NCI-H2081 treated with DMSO at 0.1 percent for 48 hours (cell line): ENCODE results near the gene OVOL3.
"Not testable (repeated sequence)": the region's sequence is repeated elsewhere in the genome, so short reads cannot be mapped to it uniquely, and the experiment has no call there.

Experiments used
- DNase-seq: peaks from one replicate; lab custom pipeline; 2025; lab: John Stamatoyannopoulos, UW

OVOL3 gene

DNA sequence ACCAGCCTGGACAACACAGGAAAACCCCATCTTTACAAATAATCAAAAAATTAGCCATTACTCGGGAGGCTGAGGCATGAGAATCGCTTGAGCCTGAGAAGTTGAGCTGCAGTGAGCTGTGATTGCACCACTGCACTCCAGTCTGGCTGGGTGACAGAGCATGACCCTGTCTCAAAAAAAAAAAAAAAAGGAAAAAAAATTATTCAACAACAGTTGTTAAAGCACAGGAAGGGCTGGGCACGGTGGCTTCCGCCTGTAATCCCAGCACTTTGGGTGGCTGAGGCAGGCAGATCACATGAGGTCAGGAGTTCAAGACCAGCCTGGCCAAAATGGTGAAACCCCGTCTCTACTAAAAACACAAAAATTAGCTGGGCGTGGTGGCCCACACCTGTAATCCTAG, 20.3 kb downstream of the OVOL3 start:
- DNase-seq = not testable (repeated sequence)

- DNase-seq = not testable (repeated sequence)
These were observed 23.9 kb downstream of the OVOL3 start for GRCh38 chr19:36134867-36135266.

DNA sequence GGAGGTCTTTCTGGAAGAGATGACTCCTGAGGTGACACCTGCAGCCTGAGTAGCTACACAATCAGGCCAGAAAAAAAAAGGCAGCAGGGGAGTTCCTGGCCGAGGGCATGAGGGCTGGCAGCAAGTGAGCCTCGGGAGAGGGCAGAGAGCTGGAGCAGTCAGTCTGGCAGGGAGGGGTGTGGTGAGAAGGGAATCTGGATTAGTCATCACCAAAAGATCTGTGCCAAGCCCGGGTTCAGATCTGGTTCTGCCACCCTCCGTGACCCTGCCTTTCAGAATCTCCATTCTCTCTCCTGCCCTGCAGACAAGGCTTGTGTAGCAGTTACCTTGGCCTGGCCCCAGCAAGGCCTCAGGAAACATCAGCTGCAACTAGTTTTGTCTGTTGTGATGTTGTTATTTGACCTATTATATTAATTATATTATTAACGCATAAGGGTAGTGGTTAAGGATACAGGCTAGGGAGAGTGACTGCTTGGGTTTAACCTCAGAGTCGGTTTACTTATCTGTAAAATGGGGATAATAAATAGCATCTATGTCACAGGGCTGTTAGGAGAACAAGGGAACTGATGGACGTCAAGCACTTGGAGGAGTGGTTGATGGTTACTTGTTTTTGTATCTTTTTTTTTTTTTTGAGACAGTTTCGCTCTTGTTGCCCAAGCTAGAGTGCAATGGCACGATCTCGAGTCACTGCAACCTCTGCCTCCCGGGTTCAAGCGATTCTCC, 26.2 kb downstream of the OVOL3 start:
- DNase-seq = no peak

GRCh38 chr19:36139120-36139472, 28.2 kb downstream of the OVOL3 start:
- no peak for DNase-seq

DNA sequence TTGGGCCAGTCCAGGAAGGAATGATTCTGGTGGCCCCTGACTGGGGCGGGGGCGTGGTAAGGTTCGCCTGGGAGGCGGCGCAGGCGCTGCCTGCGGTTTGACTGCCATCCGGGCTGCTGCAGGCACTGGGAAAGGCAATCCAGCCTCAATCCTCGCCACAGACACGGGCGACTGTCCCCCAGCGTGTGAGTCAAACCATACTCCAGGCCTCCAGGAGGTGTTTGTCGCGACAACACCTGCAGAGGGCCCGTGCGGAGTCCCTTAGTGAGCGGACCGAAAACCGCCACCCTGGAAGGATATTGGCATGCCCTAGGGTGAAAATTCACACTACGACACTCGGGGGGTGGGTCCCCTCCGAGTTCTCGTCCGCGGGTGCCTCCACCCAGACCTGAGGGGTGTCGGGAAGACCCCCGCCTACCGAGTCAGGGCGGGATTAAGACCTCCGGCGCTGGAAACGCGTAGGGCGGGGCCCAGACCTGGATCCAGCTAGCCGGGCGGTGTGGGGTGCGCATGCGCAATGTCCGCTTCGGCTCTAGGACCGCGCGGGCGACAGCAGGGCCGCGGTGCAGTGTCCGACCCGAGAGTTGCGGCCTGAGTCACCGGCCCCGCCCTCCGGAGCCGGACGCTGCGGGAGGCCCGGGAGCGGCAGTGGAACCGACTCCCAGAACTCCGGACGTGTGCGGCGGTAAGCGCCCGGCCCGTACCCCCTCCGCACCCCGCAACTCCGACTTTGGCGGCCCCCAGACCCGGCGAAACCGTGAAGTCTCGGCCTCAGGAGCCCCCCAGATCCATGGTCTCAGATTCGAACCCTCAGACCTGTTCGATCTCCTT, 28.7 kb downstream of the OVOL3 start, which contains the start of gene CAPNS1:
TSS of gene CAPNS1 (plus strand) at position 594 of the 831 bp plus-strand sequence. CDS start 946 bp downstream, outside the sequence.
- DNase-seq = peak; percentile 64

DNA sequence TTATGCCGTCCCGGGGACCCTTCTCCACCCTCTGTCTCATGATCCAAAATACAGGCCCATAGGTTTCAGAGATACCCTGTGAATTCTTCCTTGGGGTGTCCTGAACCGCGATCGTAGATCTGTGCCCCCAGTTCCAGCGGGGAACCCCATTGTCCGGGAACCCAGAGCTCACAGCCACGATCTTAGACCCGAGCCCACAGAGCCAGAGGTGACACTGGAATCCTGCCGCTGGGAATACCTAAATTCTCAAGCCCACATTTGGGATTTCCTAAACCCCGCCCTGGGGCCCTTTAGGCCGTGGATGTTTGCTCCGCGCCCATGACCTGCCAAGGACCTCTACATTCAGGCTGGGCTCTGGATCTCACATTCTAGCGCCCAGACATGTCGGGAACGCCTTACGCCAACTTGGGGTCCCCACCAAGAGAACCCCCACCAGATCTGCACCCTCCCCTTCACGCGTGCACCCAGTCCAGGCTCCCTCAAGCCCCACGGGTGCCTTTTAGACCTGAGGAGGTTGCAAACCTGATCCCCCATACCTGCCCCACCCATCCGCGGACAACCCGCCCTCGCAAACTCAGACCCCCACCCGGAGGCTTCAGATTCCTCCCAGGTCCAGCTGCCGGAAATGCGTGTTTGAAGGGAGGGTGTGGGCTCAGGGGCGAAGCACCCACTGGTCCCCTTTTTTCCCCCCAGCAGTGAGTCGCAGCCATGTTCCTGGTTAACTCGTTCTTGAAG, 29.5 kb downstream of the OVOL3 start:
- DNase-seq = peak; percentile 21

GRCh38 chr19:36141039-36141927, 30.3 kb downstream of the OVOL3 start:
- no peak for DNase-seq

- no peak for DNase-seq
These were observed 31.1 kb downstream of the OVOL3 start for GRCh38 chr19:36142046-36142445.

GRCh38 chr19:36142496-36142895, 31.6 kb downstream of the OVOL3 start:
- no peak for DNase-seq

- no peak for DNase-seq
These were observed 33.7 kb downstream of the OVOL3 start for GRCh38 chr19:36144624-36145023.

- no peak for DNase-seq
These were observed 38.9 kb downstream of the OVOL3 start for GRCh38 chr19:36149673-36150406.

- no peak for DNase-seq
These were observed 39.6 kb downstream of the OVOL3 start for GRCh38 chr19:36150586-36150985.

- no peak for DNase-seq
These were observed 40.4 kb downstream of the OVOL3 start for GRCh38 chr19:36151144-36152018.

DNA sequence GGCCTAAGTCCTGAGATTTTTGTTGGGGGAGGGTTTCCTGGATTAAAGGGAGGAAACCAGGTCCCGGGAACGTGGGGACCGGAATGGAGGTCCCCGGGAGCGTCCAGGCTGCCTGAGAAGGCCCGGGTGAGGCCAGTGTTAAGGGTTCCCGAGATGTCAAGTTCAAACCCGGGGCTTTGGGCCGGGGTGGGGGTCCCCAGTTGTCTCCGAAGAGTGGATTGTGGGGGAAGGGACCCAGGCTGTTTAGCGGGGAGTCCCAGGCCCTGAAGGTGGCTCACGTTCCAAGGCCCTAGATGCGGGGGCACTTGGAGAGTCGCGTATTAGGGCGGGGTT, 41.0 kb downstream of the OVOL3 start:
- DNase-seq = no peak

DNA sequence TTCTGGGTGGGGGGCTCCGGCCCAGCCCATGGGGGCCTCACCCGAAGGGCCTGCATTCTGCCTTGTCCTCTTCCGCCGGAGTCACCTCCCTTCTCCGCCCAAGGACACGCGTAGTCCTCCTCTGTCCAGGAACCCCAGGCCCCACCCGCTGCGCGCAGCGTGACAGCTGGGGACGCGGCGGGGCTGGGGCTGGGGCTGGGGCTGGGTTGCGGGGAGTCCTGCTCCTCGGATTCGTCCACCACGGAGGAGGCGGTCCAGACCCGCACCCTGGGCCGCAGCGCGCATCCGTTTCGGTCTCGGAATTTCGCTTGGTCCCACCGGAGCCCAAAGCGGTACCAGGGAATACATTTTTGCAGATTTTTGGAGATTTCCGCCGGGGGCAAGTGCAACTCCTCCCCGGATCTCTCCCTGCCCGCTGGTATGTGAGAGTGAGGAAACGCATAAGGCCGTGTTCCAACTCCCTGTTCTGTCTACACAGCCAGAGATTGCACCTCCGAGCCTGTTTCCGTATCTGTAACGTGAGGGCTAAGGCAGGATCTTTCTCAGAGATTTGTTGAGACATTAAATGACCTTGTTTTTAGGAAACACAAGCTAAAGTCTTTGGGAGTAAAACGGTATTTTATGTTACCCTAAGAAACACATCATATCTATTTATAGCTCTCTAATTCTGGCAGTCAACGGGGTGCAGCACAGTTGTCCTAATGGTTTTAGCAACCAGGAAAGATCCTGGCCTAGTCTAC, 41.6 kb downstream of the OVOL3 start, which contains the start of gene COX7A1:
TSS of gene COX7A1 (minus strand) at position 96 of the 740 bp plus-strand sequence. CDS start at position 56, 40 bp downstream.
- DNase-seq = no peak

- no peak for DNase-seq
These were observed 42.2 kb downstream of the OVOL3 start for GRCh38 chr19:36153126-36153525.

GRCh38 chr19:36160821-36161596, 50.1 kb downstream of the OVOL3 start:
- DNase-seq = no peak
